Measurements from ENCODE around the gene ARSH.
"Not testable (repeated sequence)": the region's sequence is repeated elsewhere in the genome, so short reads cannot be mapped to it uniquely, and the experiment has no call there.

Gene ARSH

GRCh38 chrX:3044196-3044595 lies 37.9 kb downstream of the ARSH start:
- no peak for DNase-seq (ENCODE audit: low spot score)

- DNase-seq (ENCODE audit: low spot score) = no peak
Observed at GRCh38 chrX:3044671-3045070, 38.3 kb downstream of the ARSH start.

GRCh38 chrX:3046253-3047240 lies 40.2 kb downstream of the ARSH start:
- DNase-seq (ENCODE audit: low spot score) = no peak

GRCh38 chrX:3050523-3051175 lies 44.3 kb downstream of the ARSH start:
- not testable (repeated sequence) for DNase-seq (ENCODE audit: low spot score)

- DNase-seq (ENCODE audit: low spot score) = no peak
Observed at GRCh38 chrX:3052860-3053259, 46.5 kb downstream of the ARSH start.

- no peak for DNase-seq (ENCODE audit: low spot score)
Observed at GRCh38 chrX:3066555-3066954, 60.2 kb downstream of the ARSH start.

GRCh38 chrX:3075959-3076358 lies 69.6 kb downstream of the ARSH start:
- no peak for DNase-seq (ENCODE audit: low spot score)

GRCh38 chrX:3076416-3076991 lies 70.2 kb downstream of the ARSH start:
- DNase-seq (ENCODE audit: low spot score) = no peak

Measured in RKO (cell line).